HL-60 (cell line): ENCODE results near the gene STK16.

Experiments used
- CTCF ChIP-seq: IDR thresholded peaks from one replicate; pipeline ENCODE4 v1.5.1; 2011; ENCODE audit warnings: low read length, control low read depth, inconsistent platforms; ENCODE audit not compliant: insufficient read depth
- GABPA ChIP-seq: IDR thresholded peaks from 2 replicates; pipeline ENCODE4 v1.6.1; 2012; ENCODE audit warnings: low read depth
- POLR2AphosphoS5 ChIP-seq: IDR thresholded peaks from 2 replicates; pipeline ENCODE4 v1.6.1; 2012; ENCODE audit warnings: low read depth
- SPI1 ChIP-seq: IDR thresholded peaks from 2 replicates; pipeline ENCODE4 v1.6.1; 2012; ENCODE audit warnings: low read depth, mild to moderate bottlenecking, borderline replicate concordance
- TF ChIP-seq, protein P1 (sequence below): IDR thresholded peaks from 2 replicates; pipeline ENCODE4 v1.6.1; 2012; ENCODE audit warnings: low read depth; ENCODE audit not compliant: insufficient replicate concordance

- TF ChIP-seq CTCF, result no peak
- TF ChIP-seq, protein P1, sequence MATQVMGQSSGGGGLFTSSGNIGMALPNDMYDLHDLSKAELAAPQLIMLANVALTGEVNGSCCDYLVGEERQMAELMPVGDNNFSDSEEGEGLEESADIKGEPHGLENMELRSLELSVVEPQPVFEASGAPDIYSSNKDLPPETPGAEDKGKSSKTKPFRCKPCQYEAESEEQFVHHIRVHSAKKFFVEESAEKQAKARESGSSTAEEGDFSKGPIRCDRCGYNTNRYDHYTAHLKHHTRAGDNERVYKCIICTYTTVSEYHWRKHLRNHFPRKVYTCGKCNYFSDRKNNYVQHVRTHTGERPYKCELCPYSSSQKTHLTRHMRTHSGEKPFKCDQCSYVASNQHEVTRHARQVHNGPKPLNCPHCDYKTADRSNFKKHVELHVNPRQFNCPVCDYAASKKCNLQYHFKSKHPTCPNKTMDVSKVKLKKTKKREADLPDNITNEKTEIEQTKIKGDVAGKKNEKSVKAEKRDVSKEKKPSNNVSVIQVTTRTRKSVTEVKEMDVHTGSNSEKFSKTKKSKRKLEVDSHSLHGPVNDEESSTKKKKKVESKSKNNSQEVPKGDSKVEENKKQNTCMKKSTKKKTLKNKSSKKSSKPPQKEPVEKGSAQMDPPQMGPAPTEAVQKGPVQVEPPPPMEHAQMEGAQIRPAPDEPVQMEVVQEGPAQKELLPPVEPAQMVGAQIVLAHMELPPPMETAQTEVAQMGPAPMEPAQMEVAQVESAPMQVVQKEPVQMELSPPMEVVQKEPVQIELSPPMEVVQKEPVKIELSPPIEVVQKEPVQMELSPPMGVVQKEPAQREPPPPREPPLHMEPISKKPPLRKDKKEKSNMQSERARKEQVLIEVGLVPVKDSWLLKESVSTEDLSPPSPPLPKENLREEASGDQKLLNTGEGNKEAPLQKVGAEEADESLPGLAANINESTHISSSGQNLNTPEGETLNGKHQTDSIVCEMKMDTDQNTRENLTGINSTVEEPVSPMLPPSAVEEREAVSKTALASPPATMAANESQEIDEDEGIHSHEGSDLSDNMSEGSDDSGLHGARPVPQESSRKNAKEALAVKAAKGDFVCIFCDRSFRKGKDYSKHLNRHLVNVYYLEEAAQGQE, result no peak
- no peak for TF ChIP-seq POLR2AphosphoS5
- no peak for TF ChIP-seq GABPA
- no peak for TF ChIP-seq SPI1
Observed at GRCh38 chr2:219210196-219210885, 34.9 kb upstream of the STK16 start.
